Retinal pigment epithelial cell (primary cell): ENCODE measurements around the gene SLC2A8.

Source experiments
- DNase-seq: peaks from one replicate; pipeline ENCODE4 v3.0.0-alpha.2; 2010; ENCODE audit warnings: low read depth
- H3K4me3 ChIP-seq: 2 replicates; pipeline ENCODE4 v1.5.1; 2011; ENCODE audit warnings: mild to moderate bottlenecking, low read length, control low read depth, moderate library complexity
- TF ChIP-seq, protein P1 (sequence below): conservative IDR thresholded peaks from 2 replicates; pipeline ENCODE4 v1.5.1; 2011; ENCODE audit warnings: low read depth, low read length, control low read depth, inconsistent platforms

The SLC2A8 gene

DNA sequence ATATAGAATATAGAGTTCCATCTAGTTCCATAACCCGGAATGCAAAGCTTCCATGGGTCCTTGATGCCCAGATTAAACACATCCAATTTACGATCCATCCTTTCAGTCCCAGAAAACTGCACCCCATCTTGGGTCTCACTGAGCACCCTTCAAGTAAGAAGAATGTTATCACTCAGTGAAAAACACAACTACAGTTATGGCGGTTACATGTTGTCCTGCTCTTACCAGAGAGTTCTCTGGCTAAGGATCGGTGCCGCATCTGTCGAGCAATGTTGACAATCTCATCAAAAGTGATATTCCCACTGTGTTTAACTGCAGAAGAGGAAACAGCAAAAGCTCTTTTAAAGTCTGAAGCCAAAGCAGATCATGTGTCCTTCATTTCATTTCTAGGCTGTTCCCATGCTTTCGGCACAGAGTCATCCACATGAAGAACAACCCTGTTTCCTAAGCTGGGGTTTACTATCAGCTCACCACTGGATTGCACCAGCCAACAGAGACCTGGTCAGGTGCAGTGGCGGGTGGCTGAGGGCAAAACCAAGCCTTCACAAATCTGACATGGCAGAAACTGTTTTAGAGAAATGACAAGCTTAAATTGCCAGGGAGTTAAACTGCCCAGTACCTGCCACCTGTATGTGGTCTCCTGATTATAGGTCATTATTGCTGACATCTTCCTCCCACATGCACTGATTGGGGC lies 51.3 kb downstream of the SLC2A8 start:
- H3K4me3 ChIP-seq = peak overlapping the region; percentile 98
- DNase-seq = no peak
- TF ChIP-seq, protein P1, sequence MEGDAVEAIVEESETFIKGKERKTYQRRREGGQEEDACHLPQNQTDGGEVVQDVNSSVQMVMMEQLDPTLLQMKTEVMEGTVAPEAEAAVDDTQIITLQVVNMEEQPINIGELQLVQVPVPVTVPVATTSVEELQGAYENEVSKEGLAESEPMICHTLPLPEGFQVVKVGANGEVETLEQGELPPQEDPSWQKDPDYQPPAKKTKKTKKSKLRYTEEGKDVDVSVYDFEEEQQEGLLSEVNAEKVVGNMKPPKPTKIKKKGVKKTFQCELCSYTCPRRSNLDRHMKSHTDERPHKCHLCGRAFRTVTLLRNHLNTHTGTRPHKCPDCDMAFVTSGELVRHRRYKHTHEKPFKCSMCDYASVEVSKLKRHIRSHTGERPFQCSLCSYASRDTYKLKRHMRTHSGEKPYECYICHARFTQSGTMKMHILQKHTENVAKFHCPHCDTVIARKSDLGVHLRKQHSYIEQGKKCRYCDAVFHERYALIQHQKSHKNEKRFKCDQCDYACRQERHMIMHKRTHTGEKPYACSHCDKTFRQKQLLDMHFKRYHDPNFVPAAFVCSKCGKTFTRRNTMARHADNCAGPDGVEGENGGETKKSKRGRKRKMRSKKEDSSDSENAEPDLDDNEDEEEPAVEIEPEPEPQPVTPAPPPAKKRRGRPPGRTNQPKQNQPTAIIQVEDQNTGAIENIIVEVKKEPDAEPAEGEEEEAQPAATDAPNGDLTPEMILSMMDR = no peak

GRCh38 chr9:127449332-127449966 lies 52.5 kb downstream of the SLC2A8 start:
- TF ChIP-seq, protein P1 = no peak
- peak overlapping the region; percentile 98 for H3K4me3 ChIP-seq
- DNase-seq = no peak

- no peak for DNase-seq
- H3K4me3 ChIP-seq = peak overlapping the region; percentile 98
- TF ChIP-seq, protein P1 = no peak
Observed at GRCh38 chr9:127450243-127450760, 53.3 kb downstream of the SLC2A8 start.

DNA sequence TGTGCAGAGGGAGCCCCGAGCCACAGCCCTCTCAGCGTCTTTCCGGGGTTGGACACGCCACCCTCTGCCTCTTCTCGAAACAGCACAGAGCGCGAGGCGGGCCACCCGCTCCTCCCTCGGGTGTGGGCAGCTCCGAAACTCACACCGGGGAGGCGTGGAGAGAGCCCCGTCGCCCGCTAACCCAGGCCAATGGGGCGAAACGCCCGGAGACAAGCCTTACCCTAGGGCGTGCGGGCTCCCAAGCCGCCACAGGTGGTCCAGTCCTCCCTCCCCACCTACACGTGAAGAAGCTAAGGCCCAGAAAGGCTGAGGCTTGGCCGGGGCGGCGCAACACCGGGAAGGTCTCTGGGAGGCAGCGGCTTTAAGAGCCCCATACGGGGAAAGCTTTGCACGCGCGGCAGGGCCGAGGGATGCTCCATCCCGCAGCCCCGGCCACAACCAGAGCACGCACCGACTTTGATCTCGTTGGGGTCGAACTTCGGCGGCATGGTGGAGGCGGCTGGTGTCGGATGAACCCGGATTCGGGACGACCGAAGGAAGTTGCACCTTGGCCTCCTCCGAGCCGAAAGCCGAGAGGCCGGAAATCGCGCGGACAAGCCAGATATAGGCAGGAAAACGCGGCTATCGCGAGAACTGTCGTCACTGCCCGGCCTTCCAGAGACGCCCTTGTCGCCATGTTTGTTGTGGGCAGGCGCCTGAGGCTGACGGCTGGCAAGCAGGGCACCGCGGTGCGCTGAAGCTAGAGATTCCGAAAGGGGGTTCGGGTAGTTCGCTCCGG lies 54.0 kb downstream of the SLC2A8 start, which contains the start of the genes LRSAM1 and RPL12:
Gene LRSAM1 (plus strand): TSS at position 681 of the 778 bp plus-strand sequence. CDS start 3,018 bp downstream, outside the sequence.
Gene RPL12 (minus strand): TSS at position 577 of the 778 bp plus-strand sequence. CDS start 89 bp downstream, at position 488.
- TF ChIP-seq, protein P1 = no peak
- H3K4me3 ChIP-seq = peak within 1 kb of the TSS; percentile 98
- peak; percentile 69 for DNase-seq

- DNase-seq = no peak
- peak overlapping the region; percentile 98 for H3K4me3 ChIP-seq
Observed at GRCh38 chr9:127451608-127451857, 54.6 kb downstream of the SLC2A8 start.

DNA sequence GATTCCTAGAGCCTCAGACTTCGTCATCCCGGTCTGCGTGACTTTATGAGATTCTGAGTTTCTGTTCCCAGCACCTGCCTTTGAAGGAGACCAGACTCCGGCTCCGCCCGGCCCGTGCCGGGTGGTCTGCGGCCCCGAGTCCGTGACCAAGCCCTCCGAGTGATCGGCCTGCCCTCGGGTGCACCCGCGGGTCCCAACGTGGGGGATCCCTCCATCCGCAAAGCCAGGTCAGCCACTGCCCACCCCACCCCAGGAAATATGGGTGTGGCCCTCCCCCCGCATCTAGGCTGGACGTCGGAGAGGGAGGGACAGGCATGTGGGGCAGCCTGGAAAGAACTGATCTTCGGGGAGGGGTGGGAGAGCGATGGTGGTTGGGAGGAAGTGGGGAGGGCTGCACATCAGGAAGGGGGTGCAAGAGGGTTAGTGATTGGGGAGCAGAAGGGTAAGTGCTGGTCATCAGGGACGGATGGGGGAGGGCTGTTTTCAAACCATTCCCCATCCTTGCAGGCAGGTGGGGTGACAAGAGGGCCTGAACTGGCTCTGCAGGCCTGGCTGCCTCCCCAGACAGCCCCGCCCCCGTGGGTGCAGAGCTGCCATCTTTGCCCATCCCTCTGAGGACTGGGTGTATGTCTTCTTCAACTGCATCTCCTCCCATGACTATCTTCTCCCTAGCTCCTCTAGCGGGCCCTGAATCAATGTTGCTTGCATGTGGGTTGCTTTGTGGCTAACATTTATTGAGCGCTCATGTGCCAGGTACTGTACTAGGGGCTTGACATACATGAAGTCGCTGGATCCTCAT lies 55.1 kb downstream of the SLC2A8 start:
- TF ChIP-seq, protein P1 = no peak
- no peak for DNase-seq
- peak overlapping the region; percentile 98 for H3K4me3 ChIP-seq

More at GRCh38 chr9:127451608-127451857, 54.6 kb downstream of the SLC2A8 start:
- TF ChIP-seq, protein P1 = no peak
